Subcutaneous adipose tissue (tissue), 4 donors: ENCODE measurements around the gene TNRC6C. TPM values are rescaled to one million over a fixed set of nuclear protein-coding genes. Genes with fewer than 3 reads are reported as not detected.

ENCODE experiments used
- total RNA-seq, 4 donors: library from RNA; depleted of rRNA; stranded (reverse); fragments of >200 nt; gene quantifications; one replicate each; pipeline ENCODE4 v1.1.0, GENCODE V29; 2016
- TF ChIP-seq, protein P1 (sequence below): fragments of 450-650 bp; IDR thresholded peaks from one replicate; pipeline ENCODE4 v1.5.1; 2016; ENCODE audit warnings: low read depth, mild to moderate bottlenecking, control low read depth, antibody characterized with exemption, moderate library complexity

TNRC6C gene
- total RNA-seq, 4 donors from 2014 or later: 8.2 to 33.3 (median 13.8) TPM

- TF ChIP-seq, protein P1, sequence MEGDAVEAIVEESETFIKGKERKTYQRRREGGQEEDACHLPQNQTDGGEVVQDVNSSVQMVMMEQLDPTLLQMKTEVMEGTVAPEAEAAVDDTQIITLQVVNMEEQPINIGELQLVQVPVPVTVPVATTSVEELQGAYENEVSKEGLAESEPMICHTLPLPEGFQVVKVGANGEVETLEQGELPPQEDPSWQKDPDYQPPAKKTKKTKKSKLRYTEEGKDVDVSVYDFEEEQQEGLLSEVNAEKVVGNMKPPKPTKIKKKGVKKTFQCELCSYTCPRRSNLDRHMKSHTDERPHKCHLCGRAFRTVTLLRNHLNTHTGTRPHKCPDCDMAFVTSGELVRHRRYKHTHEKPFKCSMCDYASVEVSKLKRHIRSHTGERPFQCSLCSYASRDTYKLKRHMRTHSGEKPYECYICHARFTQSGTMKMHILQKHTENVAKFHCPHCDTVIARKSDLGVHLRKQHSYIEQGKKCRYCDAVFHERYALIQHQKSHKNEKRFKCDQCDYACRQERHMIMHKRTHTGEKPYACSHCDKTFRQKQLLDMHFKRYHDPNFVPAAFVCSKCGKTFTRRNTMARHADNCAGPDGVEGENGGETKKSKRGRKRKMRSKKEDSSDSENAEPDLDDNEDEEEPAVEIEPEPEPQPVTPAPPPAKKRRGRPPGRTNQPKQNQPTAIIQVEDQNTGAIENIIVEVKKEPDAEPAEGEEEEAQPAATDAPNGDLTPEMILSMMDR: no peak
These were observed 63.9 kb downstream of the TNRC6C start for GRCh38 chr17:78022425-78022824.

DNA sequence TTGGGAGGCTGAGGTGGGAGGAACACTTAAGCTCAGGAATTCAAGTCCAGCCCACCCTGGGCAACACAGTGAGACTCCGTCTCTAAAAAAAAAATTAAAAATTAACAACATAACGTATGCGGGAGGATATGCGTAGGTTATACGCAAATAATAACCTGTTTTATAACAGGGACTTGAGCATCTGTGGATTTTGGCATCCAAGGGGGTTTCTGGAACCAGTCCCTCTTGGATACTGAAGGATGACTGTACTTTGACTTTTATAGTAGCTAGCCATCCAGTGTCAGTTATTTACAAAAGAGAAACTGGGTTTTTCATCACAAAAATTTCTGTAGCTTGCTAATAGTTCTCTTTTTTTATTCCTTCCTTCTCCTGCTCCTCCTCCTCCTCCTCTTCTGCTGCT, 64.5 kb downstream of the TNRC6C start:
- TF ChIP-seq, protein P1: no peak

DNA sequence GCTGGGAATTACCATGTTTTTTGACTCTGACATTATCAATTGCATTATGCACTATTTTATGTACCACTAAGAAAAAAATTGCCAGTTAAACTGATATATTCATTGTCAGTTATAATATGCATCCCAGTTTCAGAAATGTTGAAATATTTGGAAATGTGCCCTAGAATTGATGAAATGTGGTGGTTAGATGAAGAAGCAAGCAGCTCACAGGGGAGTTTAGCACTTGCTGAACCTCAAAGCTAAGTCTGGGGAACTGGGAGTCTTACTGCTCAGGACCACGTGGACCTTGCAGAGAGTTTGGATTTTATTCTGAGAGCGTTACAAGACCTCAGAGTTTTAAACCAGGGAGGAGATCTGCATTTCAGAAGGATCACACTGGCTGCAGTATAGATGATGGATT, 67.9 kb downstream of the TNRC6C start:
- TF ChIP-seq, protein P1: no peak

DNA sequence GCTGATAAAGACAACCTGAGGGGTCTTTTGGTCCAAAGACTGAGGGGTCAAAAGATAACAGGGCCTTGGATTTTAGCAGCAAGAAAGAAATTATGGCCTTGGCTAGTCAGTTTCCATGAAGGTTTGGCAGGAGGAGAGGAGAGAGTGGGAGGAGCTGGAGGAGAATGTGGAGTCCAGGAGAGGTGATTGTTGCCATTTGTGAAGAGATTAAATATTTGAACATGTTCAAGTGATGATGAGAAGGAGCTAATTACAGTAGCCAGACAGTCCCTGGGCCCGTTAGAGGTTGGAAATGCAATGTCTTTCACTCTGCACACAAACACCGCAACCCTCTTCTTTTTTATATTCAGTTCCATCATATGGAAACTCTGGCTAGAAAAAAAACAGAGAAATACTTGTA, 68.6 kb downstream of the TNRC6C start:
- TF ChIP-seq, protein P1: no peak

GRCh38 chr17:78029697-78030096, 71.2 kb downstream of the TNRC6C start:
- TF ChIP-seq, protein P1: no peak

DNA sequence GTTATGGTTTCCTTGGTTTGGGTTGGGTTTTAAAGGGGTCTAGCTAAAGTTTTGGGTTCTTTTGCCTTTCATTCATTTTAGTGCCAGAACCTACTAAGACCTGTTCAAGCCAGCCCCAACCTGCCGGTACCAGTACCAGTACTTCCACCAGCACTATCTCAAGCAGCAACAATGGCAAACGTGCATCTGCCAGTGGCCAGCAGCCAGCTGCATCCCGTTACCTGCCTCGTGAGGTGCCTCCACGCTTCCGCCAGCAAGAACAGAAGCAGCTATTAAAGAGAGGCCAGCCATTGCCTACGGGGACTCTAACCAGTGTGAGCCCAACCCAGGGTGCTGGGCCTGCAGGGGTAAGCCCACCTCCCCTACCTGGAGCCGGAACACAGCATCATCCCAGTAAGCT, 72.9 kb downstream of the TNRC6C start:
- TF ChIP-seq, protein P1: no peak

GRCh38 chr17:78032166-78032565, 73.7 kb downstream of the TNRC6C start:
- TF ChIP-seq, protein P1: no peak
